Esophagus squamous epithelium (tissue), 4 donors: ENCODE data around the gene CPNE7.

Experiments used
- CTCF ChIP-seq, 6 experiments: fragments of 450-650 bp in 4 of 6; fragments of 200-600 bp in 2 of 6; sonication (generic) in 2 of 6; IDR thresholded peaks; one replicate each; pipeline ENCODE4 v1.5.1; 2016 to 2019; ENCODE audit warnings: antibody characterized with exemption in 6 of 6, mild to moderate bottlenecking in 4 of 6, moderate library complexity in 4 of 6
- POLR2A ChIP-seq, 4 donors: fragments of 450-650 bp; IDR thresholded peaks; one replicate each; pipeline ENCODE4 v1.6.1; 2017; ENCODE audit warnings: antibody characterized with exemption in 4 of 4, mild to moderate bottlenecking in 4 of 4, moderate library complexity in 3 of 4

DNA sequence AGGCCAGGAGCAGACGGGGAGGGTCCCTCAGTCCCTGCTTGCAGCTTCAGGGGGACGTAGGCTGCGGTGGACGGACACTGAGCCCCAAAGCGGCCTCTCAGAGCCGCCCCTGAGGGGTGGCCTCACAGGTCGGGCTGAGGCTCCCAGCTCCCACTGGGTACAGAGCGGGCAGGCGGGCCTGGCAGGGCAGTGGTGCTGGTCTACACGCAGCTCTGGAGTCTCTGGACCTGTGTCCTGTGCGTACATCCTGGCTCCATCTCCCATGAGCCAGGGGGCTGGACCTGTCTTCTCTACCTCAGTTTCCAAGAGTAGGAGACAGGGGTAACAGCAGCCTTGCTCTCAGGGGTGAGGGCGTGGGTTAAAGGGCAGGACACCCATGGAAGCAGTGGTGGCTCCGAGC is 39.6 kb downstream of the CPNE7 start:
- TF ChIP-seq CTCF (IDR thresholded peaks at IDR 0.05) = no peak
- no peak for TF ChIP-seq POLR2A (IDR thresholded peaks at IDR 0.05)
